ENCODE results near the gene HTR2A. TPM values are rescaled to one million over a fixed set of nuclear protein-coding genes. Genes with fewer than 3 reads are reported as not detected.

HTR2A gene
- total RNA-seq, 2 experiments from 2014 or later, result not detected

DNA sequence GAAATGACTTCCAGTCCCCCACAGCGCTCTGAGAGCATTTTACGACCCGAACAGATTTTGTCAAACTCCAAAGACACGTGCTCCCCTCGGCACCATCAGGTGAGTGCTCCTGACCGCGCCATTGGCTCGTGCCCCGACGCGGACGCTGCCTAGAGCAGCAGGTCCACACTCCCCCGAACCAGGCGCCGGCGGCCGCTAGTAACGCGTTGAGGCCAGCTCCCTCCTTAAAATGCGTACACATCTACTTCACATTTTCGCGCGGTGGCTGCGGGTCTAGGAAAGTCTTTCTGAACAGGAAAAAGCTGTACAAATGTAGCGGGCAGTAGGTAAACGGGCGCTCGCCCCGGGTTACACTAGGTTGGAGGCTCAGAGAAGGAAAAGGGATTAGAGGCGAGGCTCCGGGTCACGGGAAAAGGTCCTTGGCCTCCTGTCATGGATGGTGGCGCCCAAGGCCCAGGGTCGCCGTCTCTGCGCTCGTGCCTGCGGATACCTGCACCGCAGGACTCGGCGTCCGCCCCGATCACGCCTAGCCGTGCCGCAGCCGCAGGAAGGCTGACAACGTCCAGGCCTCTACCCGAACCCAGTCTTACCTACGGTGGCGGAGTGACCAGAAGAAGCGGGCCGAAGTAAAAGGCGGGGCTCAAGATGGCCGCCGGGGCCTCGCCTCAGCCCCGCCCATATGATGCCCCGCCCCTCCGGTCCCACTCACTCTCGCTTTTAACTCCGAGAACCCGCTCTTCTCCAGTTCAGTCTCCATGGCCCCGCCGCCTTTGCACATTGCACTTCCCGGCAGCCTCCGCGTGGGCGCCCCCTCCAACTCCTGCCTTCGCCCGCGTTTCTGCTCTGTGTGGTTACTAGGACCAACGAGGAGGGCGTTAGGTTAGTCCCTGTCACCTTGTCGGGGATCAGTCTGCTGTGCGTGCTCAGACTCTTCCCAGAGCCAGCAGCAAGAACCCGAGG, 100.1 kb downstream of the HTR2A start, which contains the start of gene ESD:
Gene ESD, minus strand, starts transcription at position 647 of the 960 bp plus-strand sequence. CDS start 5,748 bp downstream, outside the sequence.
- ChIA-PET CTCF (interaction anchor here (0.6 to 1.5 kb wide), 4 partner anchors 8 to 264 kb away, joined by 3 to 4 read pairs (median 3); no protein-coding TSS in a partner anchor), POLR2A (interaction anchor here (1.0 kb wide), 1 partner anchor 70 kb away, joined by 3 read pairs; no protein-coding TSS in a partner anchor)
- H3K4me3 Mint-ChIP-seq, result peak within 1 kb of the TSS; percentile 96
- peak; percentile 98 for DNase-seq
- no peaks in the 10 kb centered on the region for H3K9me3 Mint-ChIP-seq
- ATAC-seq, result peak; percentile 96
- TF ChIP-seq, protein P1, sequence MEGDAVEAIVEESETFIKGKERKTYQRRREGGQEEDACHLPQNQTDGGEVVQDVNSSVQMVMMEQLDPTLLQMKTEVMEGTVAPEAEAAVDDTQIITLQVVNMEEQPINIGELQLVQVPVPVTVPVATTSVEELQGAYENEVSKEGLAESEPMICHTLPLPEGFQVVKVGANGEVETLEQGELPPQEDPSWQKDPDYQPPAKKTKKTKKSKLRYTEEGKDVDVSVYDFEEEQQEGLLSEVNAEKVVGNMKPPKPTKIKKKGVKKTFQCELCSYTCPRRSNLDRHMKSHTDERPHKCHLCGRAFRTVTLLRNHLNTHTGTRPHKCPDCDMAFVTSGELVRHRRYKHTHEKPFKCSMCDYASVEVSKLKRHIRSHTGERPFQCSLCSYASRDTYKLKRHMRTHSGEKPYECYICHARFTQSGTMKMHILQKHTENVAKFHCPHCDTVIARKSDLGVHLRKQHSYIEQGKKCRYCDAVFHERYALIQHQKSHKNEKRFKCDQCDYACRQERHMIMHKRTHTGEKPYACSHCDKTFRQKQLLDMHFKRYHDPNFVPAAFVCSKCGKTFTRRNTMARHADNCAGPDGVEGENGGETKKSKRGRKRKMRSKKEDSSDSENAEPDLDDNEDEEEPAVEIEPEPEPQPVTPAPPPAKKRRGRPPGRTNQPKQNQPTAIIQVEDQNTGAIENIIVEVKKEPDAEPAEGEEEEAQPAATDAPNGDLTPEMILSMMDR (IDR thresholded peaks at IDR 0.05), result no peak
- no peaks in the 10 kb centered on the region for H3K27me3 Mint-ChIP-seq
- intact Hi-C loops (cut with micrococcal nuclease), result loop anchor here (5.0 kb wide), 1 partner anchor 244 kb away; the partner anchor contains the start of gene LRCH1
- H3K4me1 Mint-ChIP-seq (ENCODE audit: low read depth), result peaks cover 36% of the 10 kb centered on the region
- H3K27ac Mint-ChIP-seq, result peak within 1 kb of the TSS; percentile 93
- H3K36me3 Mint-ChIP-seq (ENCODE audit: low read depth), result peaks cover 17% of the 10 kb centered on the region

- H3K4me3 Mint-ChIP-seq, result peak overlapping the region; percentile 96
- ChIA-PET CTCF (interaction anchor here (1.0 kb wide), 1 partner anchor 244 kb away, joined by 4 read pairs; no protein-coding TSS in a partner anchor), POLR2A (interaction anchor here (1.0 kb wide), 1 partner anchor 70 kb away, joined by 3 read pairs; no protein-coding TSS in a partner anchor)
- H3K4me1 Mint-ChIP-seq (ENCODE audit: low read depth), result peaks cover 36% of the 10 kb centered on the region
- ATAC-seq (no peak), DNase-seq (no peak)
- no peaks in the 10 kb centered on the region for H3K9me3 Mint-ChIP-seq
- H3K27me3 Mint-ChIP-seq, result no peaks in the 10 kb centered on the region
- intact Hi-C loops (cut with micrococcal nuclease), result loop anchor here (5.0 kb wide), 1 partner anchor 244 kb away; the partner anchor contains the start of gene LRCH1
- TF ChIP-seq, protein P1 (IDR thresholded peaks at IDR 0.05), result no peak
- peaks cover 17% of the 10 kb centered on the region for H3K36me3 Mint-ChIP-seq (ENCODE audit: low read depth)
- peak overlapping the region; percentile 93 for H3K27ac Mint-ChIP-seq
Observed at GRCh38 chr13:46796129-46796514, 100.7 kb downstream of the HTR2A start.

GRCh38 chr13:46795321-46795720, 101.5 kb downstream of the HTR2A start:
- peaks cover 43% of the 10 kb centered on the region for H3K4me1 Mint-ChIP-seq (ENCODE audit: low read depth)
- peak; percentile 7 for DNase-seq
- TF ChIP-seq, protein P1 (IDR thresholded peaks at IDR 0.05), result no peak
- H3K4me3 Mint-ChIP-seq, result peak overlapping the region; percentile 96
- no peak for ATAC-seq
- CTCF ChIA-PET, result interaction anchor here (1.0 kb wide), 1 partner anchor 66 kb away, joined by 3 read pairs; no protein-coding TSS in a partner anchor
- H3K27me3 Mint-ChIP-seq, result no peaks in the 10 kb centered on the region
- H3K9me3 Mint-ChIP-seq, result no peaks in the 10 kb centered on the region
- H3K36me3 Mint-ChIP-seq (ENCODE audit: low read depth), result peaks cover 24% of the 10 kb centered on the region
- POLR2A ChIA-PET, result no interaction called here
- H3K27ac Mint-ChIP-seq, result no peak overlapping the region
- intact Hi-C loops (cut with micrococcal nuclease), result loop anchor here (5.0 kb wide), 1 partner anchor 243 kb away; the partner anchor contains the start of gene LRCH1

DNA sequence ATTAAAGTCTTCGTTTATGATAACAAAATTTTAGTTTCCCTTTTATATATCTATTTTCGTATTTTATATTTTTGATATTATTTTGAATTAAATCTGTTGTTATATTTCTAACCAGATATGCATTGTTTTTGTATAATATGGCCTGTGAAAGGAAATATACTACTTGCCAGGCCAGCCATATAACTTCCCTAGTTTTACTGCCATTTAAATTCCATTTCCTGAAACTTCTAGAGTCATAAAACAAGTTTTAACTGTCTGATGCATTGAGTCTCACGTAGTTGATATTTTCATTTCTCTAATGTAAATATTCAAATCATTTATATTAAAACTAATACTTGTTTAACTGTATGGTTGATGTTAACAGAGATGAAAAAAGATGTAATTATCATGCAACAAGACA, 113.3 kb downstream of the HTR2A start:
- intact Hi-C loops (cut with micrococcal nuclease), result no loop called here
- ATAC-seq (no peak), DNase-seq (no peak)
- peaks cover 4% of the 10 kb centered on the region for H3K4me1 Mint-ChIP-seq (ENCODE audit: low read depth)
- ChIA-PET POLR2A (no interaction called here), CTCF (no interaction called here)
- H3K27me3 Mint-ChIP-seq, result no peaks in the 10 kb centered on the region
- TF ChIP-seq, protein P1 (IDR thresholded peaks at IDR 0.05), result no peak
- peaks cover 40% of the 10 kb centered on the region for H3K36me3 Mint-ChIP-seq (ENCODE audit: low read depth)
- H3K9me3 Mint-ChIP-seq, result no peaks in the 10 kb centered on the region
- no peak overlapping the region for H3K27ac Mint-ChIP-seq
- no peak overlapping the region for H3K4me3 Mint-ChIP-seq
